HepG2 (cell line): ENCODE measurements around the gene ZBP1. TPM values are rescaled to one million over a fixed set of nuclear protein-coding genes. Genes with fewer than 3 reads are reported as not detected.

Experiments used
- ASH2L ChIP-seq: fragments of 300-600, 200-600 bp; sonication (generic); IDR thresholded peaks from 2 replicates; pipeline ENCODE4 v1.7.0; 2017; ENCODE audit warnings: low read depth, mild to moderate bottlenecking, moderate library complexity, mixed read lengths, low read length; ENCODE audit not compliant: insufficient read length
- BORCS8-MEF2B ChIP-seq: sonication (generic); formaldehyde crosslinking; IDR thresholded peaks from 2 replicates; pipeline ENCODE4 v1.8.0; 2022; ENCODE audit warnings: mild to moderate bottlenecking, missing genetic modification reagents
- CBFB ChIP-seq: sonication (generic); formaldehyde crosslinking; IDR thresholded peaks from 2 replicates; pipeline ENCODE4 v1.4.0; 2020; ENCODE audit warnings: missing genetic modification reagents
- CCDC6 ChIP-seq: sonication (generic); formaldehyde crosslinking; IDR thresholded peaks from 2 replicates; pipeline ENCODE4 v1.8.1; 2022; ENCODE audit warnings: mild to moderate bottlenecking, missing genetic modification reagents, moderate library complexity
- DNMT1 ChIP-seq: sonication (generic); formaldehyde crosslinking; IDR thresholded peaks from 2 replicates; pipeline ENCODE4 v1.5.1; 2020; ENCODE audit warnings: mild to moderate bottlenecking, missing genetic modification reagents
- FOXC1 ChIP-seq: sonication (generic); formaldehyde crosslinking; IDR thresholded peaks from 2 replicates; pipeline ENCODE4 v1.8.0; 2022; ENCODE audit warnings: mild to moderate bottlenecking, missing genetic modification reagents, borderline replicate concordance
- JARID2 ChIP-seq: sonication (generic); formaldehyde crosslinking; IDR thresholded peaks from 2 replicates; pipeline ENCODE4 v1.8.1; 2023; ENCODE audit warnings: missing genetic modification reagents, inconsistent platforms; ENCODE audit not compliant: insufficient replicate concordance
- JUNB ChIP-seq: sonication (generic); formaldehyde crosslinking; IDR thresholded peaks from 2 replicates; pipeline ENCODE4 v1.8.0; 2022; ENCODE audit warnings: missing genetic modification reagents, mild to moderate bottlenecking, borderline replicate concordance
- MLXIP ChIP-seq: sonication (generic); formaldehyde crosslinking; IDR thresholded peaks from 2 replicates; pipeline ENCODE4 v1.9.0; 2021; ENCODE audit warnings: missing genetic modification reagents, borderline replicate concordance
- MYC ChIP-seq: sonication (generic); formaldehyde crosslinking; IDR thresholded peaks from 2 replicates; pipeline ENCODE4 v1.9.0; 2021; ENCODE audit warnings: missing genetic modification reagents, borderline replicate concordance
- NFE2L2 ChIP-seq: fragments of 150-350 bp; IDR thresholded peaks from 2 replicates; pipeline ENCODE4 v1.6.1; 2014; ENCODE audit warnings: low read length
- PBX2 ChIP-seq: IDR thresholded peaks from 2 replicates; pipeline ENCODE4 v1.6.1; 2016; ENCODE audit warnings: control low read depth
- SIN3B ChIP-seq: fragments of 150-350 bp; IDR thresholded peaks from 2 replicates; pipeline ENCODE4 v1.6.1; 2014; ENCODE audit warnings: low read length
- STAG1 ChIP-seq: sonication (generic); formaldehyde crosslinking; IDR thresholded peaks from 2 replicates; pipeline ENCODE4 v1.4.0; 2020; ENCODE audit warnings: missing genetic modification reagents
- TRIM24 ChIP-seq: sonication (generic); formaldehyde crosslinking; IDR thresholded peaks from 2 replicates; pipeline ENCODE4 v1.8.0; 2022; ENCODE audit warnings: mild to moderate bottlenecking, missing genetic modification reagents
- YEATS2 ChIP-seq: sonication (generic); formaldehyde crosslinking; IDR thresholded peaks from 2 replicates; pipeline ENCODE4 v1.4.0; 2020; ENCODE audit warnings: missing genetic modification reagents, borderline replicate concordance
- ZFP1 ChIP-seq: IDR thresholded peaks from 2 replicates; pipeline ENCODE4 v1.6.1; 2016
- ZNF12 ChIP-seq: sonication (generic); formaldehyde crosslinking; IDR thresholded peaks from 2 replicates; pipeline ENCODE4 v1.5.0; 2020; ENCODE audit warnings: missing genetic modification reagents
- ZNF562 ChIP-seq: sonication (generic); formaldehyde crosslinking; IDR thresholded peaks from 2 replicates; pipeline ENCODE4 v1.8.0; 2022; ENCODE audit warnings: missing genetic modification reagents, borderline replicate concordance
- ZNF773 ChIP-seq: sonication (generic); formaldehyde crosslinking; IDR thresholded peaks from 2 replicates; pipeline ENCODE4 v1.4.0; 2020; ENCODE audit warnings: missing genetic modification reagents, borderline replicate concordance
- ZNF800 ChIP-seq: sonication (generic); formaldehyde crosslinking; IDR thresholded peaks from 2 replicates; pipeline ENCODE4 v1.4.0; 2020; ENCODE audit warnings: missing genetic modification reagents
- ZXDC ChIP-seq: sonication (generic); formaldehyde crosslinking; IDR thresholded peaks from 2 replicates; pipeline ENCODE4 v1.5.0; 2020; ENCODE audit warnings: mild to moderate bottlenecking, missing genetic modification reagents
- polyA plus RNA-seq, 8 experiments: library from polyadenylated mRNA; depleted of rRNA in 3 of 8; stranded (reverse) in 7 of 8; unstranded in 1 of 8; fragments of >200 nt; fragmentation: Illumina TruSeq in 4 of 8; extraction: Trizol in 4 of 8; gene quantifications; 2 replicates each; pipeline versions ENCODE4 v1.2.1 to v1.2.3, GENCODE V29; 2011 to 2016; ENCODE audit warnings: low read depth in 4 of 8, missing spikeins in 1 of 8, mixed read lengths in 1 of 8; ENCODE audit not compliant: insufficient read depth in 1 of 8
- total RNA-seq, 5 experiments: library from RNA; depleted of rRNA; stranded (reverse); fragments of >200 nt; fragmentation: Illumina TruSeq; extraction: Trizol; gene quantifications; 2 replicates each; pipeline ENCODE4 v1.2.3, GENCODE V29; 2016; ENCODE audit warnings: low read depth in 1 of 5

The ZBP1 gene
- total and polyA plus RNA-seq, 2 of the 13 experiments (the other 11 are each of a cell fraction or from before 2014, with no cell fraction given), result not detected

- TF ChIP-seq ASH2L (peak; percentile 14), TRIM24 (CRISPR knock-in tag) (peak; percentile 96), CBFB (CRISPR knock-in tag) (peak; percentile 17; the same call in 1 of the 2 replicates), ZFP1 (CRISPR knock-in tag) (peak; percentile 21; the same call in 1 of the 2 replicates), CCDC6 (CRISPR knock-in tag) (0 out of 2 replicates have a peak, but pooled peaks have one; percentile 12), JUNB (CRISPR knock-in tag) (no peak), DNMT1 (0 out of 2 replicates have a peak, but pooled peaks have one; percentile 24), YEATS2 (peak; percentile 79; the same call in 1 of the 2 replicates), ZNF12 (0 out of 2 replicates have a peak, but pooled peaks have one; percentile 42), ZXDC (CRISPR knock-in tag) (no peak), ZNF800 (CRISPR knock-in tag) (no peak), FOXC1 (CRISPR knock-in tag) (peak; percentile 33; the same call in 1 of the 2 replicates), ZNF562 (CRISPR knock-in tag) (no peak), PBX2 (CRISPR knock-in tag) (peak; percentile 67), JARID2 (CRISPR knock-in tag) (peak; percentile 59), ZNF773 (CRISPR knock-in tag) (no peak), STAG1 (CRISPR knock-in tag) (peak; percentile 21; the same call in 1 of the 2 replicates), BORCS8-MEF2B (CRISPR knock-in tag) (peak; percentile 84), MLXIP (CRISPR knock-in tag) (no peak; the same call in 1 of the 2 replicates), SIN3B (no peak), NFE2L2 (no peak), MYC (CRISPR knock-in tag) (peak; percentile 77; the same call in 1 of the 2 replicates)
Observed at GRCh38 chr20:57587278-57587988, 32.8 kb downstream of the ZBP1 start (continued).
